Endodermal cell (in vitro differentiated cells): ENCODE data around the gene TBC1D19. TPM values are rescaled to one million over a fixed set of nuclear protein-coding genes. Genes with fewer than 3 reads are reported as not detected.
"Not testable (repeated sequence)": the region's sequence is repeated elsewhere in the genome, so short reads cannot be mapped to it uniquely, and the experiment has no call there.

Experiments
- DNase-seq: peaks from one replicate; pipeline ENCODE4 v3.0.0-alpha.2; 2017
- H3K27ac ChIP-seq: 2 replicates; pipeline ENCODE4 v1.5.1; 2013; ENCODE audit warnings: mild to moderate bottlenecking, low read depth, low read length, moderate library complexity
- H3K27me3 ChIP-seq: 2 replicates; pipeline ENCODE4 v1.6.1; 2013; ENCODE audit warnings: mild to moderate bottlenecking, low read length, moderate library complexity; ENCODE audit not compliant: insufficient read depth, control insufficient read depth, poor library complexity, severe bottlenecking
- H3K36me3 ChIP-seq: 2 replicates; pipeline ENCODE4 v1.7.0; 2013; ENCODE audit warnings: mild to moderate bottlenecking, low read length, moderate library complexity; ENCODE audit not compliant: control insufficient read depth, insufficient read depth
- H3K4me1 ChIP-seq: one replicate; pipeline ENCODE4 v1.7.0; 2013; ENCODE audit warnings: low read length; ENCODE audit not compliant: control insufficient read depth, insufficient read depth
- H3K4me3 ChIP-seq: 2 replicates; pipeline ENCODE4 v1.5.1; 2013; ENCODE audit warnings: mild to moderate bottlenecking, low read length, moderate library complexity
- H3K9ac ChIP-seq: 2 replicates; pipeline ENCODE4 v1.6.1; 2013; ENCODE audit warnings: mild to moderate bottlenecking, low read length, moderate library complexity; ENCODE audit not compliant: poor library complexity, severe bottlenecking; ENCODE audit errors: extremely low read depth
- H3K9me3 ChIP-seq: 2 replicates; pipeline ENCODE4 v1.6.1; 2013; ENCODE audit warnings: mild to moderate bottlenecking, low read length, moderate library complexity; ENCODE audit not compliant: control insufficient read depth
- H3K27ac Mint-ChIP-seq: 2 replicates; pipeline ENCODE4 v1.8.0; 2020; ENCODE audit warnings: mixed read lengths
- H3K27me3 Mint-ChIP-seq: 2 replicates; pipeline ENCODE4 v1.8.0; 2021; ENCODE audit warnings: mild to moderate bottlenecking, mixed read lengths; ENCODE audit not compliant: insufficient read depth
- H3K36me3 Mint-ChIP-seq: 2 replicates; pipeline ENCODE4 v1.8.0; 2020; ENCODE audit warnings: low read depth, mixed read lengths
- H3K4me1 Mint-ChIP-seq: 2 replicates; pipeline ENCODE4 v1.8.0; 2020; ENCODE audit warnings: mixed read lengths
- H3K4me3 Mint-ChIP-seq: 2 replicates; pipeline ENCODE4 v1.8.0; 2020; ENCODE audit warnings: mild to moderate bottlenecking, moderate library complexity, mixed read lengths
- H3K9me3 Mint-ChIP-seq: 2 replicates; pipeline ENCODE4 v1.8.0; 2020; ENCODE audit warnings: mild to moderate bottlenecking, mixed read lengths
- CTCF ChIP-seq: fragments of 200-600 bp; sonication (generic); conservative IDR thresholded peaks from 2 replicates; pipeline ENCODE4 v1.5.0; 2021; ENCODE audit warnings: antibody characterized with exemption, mild to moderate bottlenecking
- WGBS, 2 experiments: methylation state at CpG; one replicate each; pipeline versions ENCODE4 v1.1.5 to v1.1.7; 2013; ENCODE audit warnings: missing lambda C conversion rate in 2 of 2, mixed read lengths in 1 of 2; ENCODE audit not compliant: insufficient coverage in 1 of 2, insufficient read length in 1 of 2; 5-methylcytosine and 5-hydroxymethylcytosine counted together
- total RNA-seq, 2 donors: library from RNA; stranded (reverse); fragmentation: NEBNext Ultra II Directional in 1 of 2; extraction: Animal tissue kit (Norgen Biotek cat#: 25700) in 1 of 2; gene quantifications; 2 replicates in 1 of 2; 3 replicates in 1 of 2; pipeline ENCODE4 v1.2.1, GENCODE V29; 2021

TBC1D19 gene
- total RNA-seq, 2 donors from 2014 or later = 7.0 to 9.9 TPM

DNA sequence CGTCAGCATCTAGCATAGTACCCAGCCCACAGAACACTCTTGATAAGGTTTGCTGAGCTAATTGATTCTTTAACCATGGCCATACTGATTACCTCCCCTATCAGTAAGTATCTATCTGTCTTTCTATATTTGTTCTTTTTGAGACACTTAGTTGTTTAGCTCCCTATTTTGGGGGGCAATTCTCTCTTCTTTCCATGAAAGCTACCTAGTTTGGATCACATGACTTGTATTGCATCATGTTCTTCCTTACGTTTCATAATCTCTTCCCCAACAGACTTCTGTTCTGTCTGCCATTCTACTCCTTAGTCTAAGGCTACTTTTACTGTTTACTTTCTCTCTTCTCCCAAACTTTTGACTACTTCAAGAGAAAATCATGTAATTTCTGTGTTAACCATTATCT lies 39.0 kb downstream of the TBC1D19 start:
- H3K27ac Mint-ChIP-seq = no peak overlapping the region

DNA sequence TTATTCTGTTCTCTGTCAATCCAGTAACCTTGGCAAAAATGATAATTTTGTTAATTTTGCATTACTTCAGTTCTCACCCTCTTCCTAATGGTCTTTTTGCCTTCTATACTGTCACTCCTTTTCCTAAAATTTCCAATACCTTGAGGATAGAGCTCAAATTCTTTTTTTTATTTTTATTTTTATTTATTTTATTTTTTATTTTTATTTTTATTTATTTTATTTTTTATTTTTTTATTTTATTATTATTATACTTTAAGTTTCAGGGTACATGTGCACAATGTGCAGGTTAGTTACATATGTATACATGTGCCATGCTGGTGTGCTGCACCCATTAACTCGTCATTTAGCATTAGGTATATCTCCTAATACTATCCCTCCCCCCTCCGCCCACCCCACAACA lies 42.8 kb downstream of the TBC1D19 start:
- H3K4me3 ChIP-seq, H3K36me3 ChIP-seq, H3K9ac ChIP-seq, H3K36me3 Mint-ChIP-seq, DNase-seq, H3K27ac ChIP-seq, H3K27me3 ChIP-seq, H3K27ac Mint-ChIP-seq, H3K9me3 ChIP-seq, H3K4me3 Mint-ChIP-seq, H3K4me1 ChIP-seq, H3K27me3 Mint-ChIP-seq, H3K4me1 Mint-ChIP-seq, H3K9me3 Mint-ChIP-seq: not testable (repeated sequence)
- no CpG with 5 or more reads among the region's 2 CpGs for WGBS, 2 experiments

More for the DNA sequence above, 39.0 kb downstream of the TBC1D19 start:
- no peak overlapping the region for H3K27ac ChIP-seq
- H3K9me3 ChIP-seq = no peaks in the 10 kb centered on the region
- H3K36me3 Mint-ChIP-seq = peaks cover 2% of the 10 kb centered on the region
- no peaks in the 10 kb centered on the region for H3K27me3 Mint-ChIP-seq
- H3K4me3 Mint-ChIP-seq = no peak overlapping the region
- no peak for TF ChIP-seq CTCF
- no peak overlapping the region for H3K4me3 ChIP-seq
- no peaks in the 10 kb centered on the region for H3K4me1 ChIP-seq
- no peak for DNase-seq
- no peak overlapping the region for H3K9ac ChIP-seq
- H3K27me3 ChIP-seq = no peaks in the 10 kb centered on the region
- peaks cover 1% of the 10 kb centered on the region for H3K4me1 Mint-ChIP-seq
- 87 to 100% methylated on average over 1 to 2 of the region's 2 CpGs for WGBS, 2 experiments
- peaks cover 5% of the 10 kb centered on the region for H3K9me3 Mint-ChIP-seq
- H3K36me3 ChIP-seq = no peaks in the 10 kb centered on the region

DNA sequence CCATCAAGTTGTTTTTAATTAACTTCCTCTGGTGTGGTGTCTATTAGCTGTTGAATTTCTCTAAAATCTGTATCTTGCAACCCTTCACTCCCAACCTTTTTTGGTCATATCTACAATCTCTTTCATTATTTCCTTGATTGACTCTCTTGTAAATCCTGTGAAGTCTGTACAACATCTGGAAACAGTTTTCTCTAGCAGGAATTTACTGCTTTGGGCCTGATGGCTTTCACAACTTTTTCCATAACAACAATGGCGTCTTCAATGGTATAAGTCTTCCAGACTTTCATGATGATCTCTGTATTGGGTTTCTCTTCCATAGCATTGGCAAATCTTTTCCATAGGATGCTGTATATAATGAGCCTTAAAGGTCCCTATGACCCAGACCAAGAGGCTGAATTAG lies 49.0 kb downstream of the TBC1D19 start:
- Histone ChIP-seq H3K27ac (no peak overlapping the region), H3K4me3 (no peak overlapping the region), H3K27me3 (no peaks in the 10 kb centered on the region), H3K9me3 (no peaks in the 10 kb centered on the region), H3K4me1 (no peaks in the 10 kb centered on the region), H3K36me3 (no peaks in the 10 kb centered on the region), H3K9ac (no peak overlapping the region)
- no peak for TF ChIP-seq CTCF
- no peak overlapping the region for H3K27ac Mint-ChIP-seq
- H3K4me1 Mint-ChIP-seq = no peaks in the 10 kb centered on the region
- peaks cover 3% of the 10 kb centered on the region for H3K36me3 Mint-ChIP-seq
- no peaks in the 10 kb centered on the region for H3K27me3 Mint-ChIP-seq
- no peak for DNase-seq
- H3K9me3 Mint-ChIP-seq = peaks cover 4% of the 10 kb centered on the region
- no peak overlapping the region for H3K4me3 Mint-ChIP-seq
- WGBS, 2 experiments = 87 to 100% methylated on average over 1 of the region's 1 CpG

GRCh38 chr4:26634237-26634636 lies 50.4 kb downstream of the TBC1D19 start:
- no peaks in the 10 kb centered on the region for H3K9me3 Mint-ChIP-seq
- Histone ChIP-seq H3K27me3 (no peaks in the 10 kb centered on the region), H3K4me3 (no peak overlapping the region), H3K9ac (no peak overlapping the region), H3K27ac (no peak overlapping the region), H3K4me1 (no peaks in the 10 kb centered on the region), H3K9me3 (no peaks in the 10 kb centered on the region), H3K36me3 (peaks cover 4% of the 10 kb centered on the region)
- H3K36me3 Mint-ChIP-seq = peaks cover 5% of the 10 kb centered on the region
- H3K4me1 Mint-ChIP-seq = no peaks in the 10 kb centered on the region
- H3K4me3 Mint-ChIP-seq = no peak overlapping the region
- DNase-seq = no peak
- no peaks in the 10 kb centered on the region for H3K27me3 Mint-ChIP-seq
- no peak for TF ChIP-seq CTCF
- 94% methylated on average over 2 of the region's 2 CpGs; no CpG with 5 or more reads in 1 of the 2 experiments for WGBS, 2 experiments
- no peak overlapping the region for H3K27ac Mint-ChIP-seq
